Measurements from ENCODE around the gene APC. TPM values are rescaled to one million over a fixed set of nuclear protein-coding genes. Genes with fewer than 3 reads are reported as not detected.

Gene APC
- total RNA-seq, 4 donors from 2014 or later = 70.4 to 91.9 (median 83.1) TPM

- TF ChIP-seq EP300 (IDR thresholded peaks at IDR 0.05) (no peak), CTCF (IDR thresholded peaks at IDR 0.05) (no peak), POLR2A (IDR thresholded peaks at IDR 0.05) (no peak)
- Histone ChIP-seq H3K9me3 (no peaks in the 10 kb centered on the region), H3K27me3 (no peaks in the 10 kb centered on the region), H3K4me1 (no peaks in the 10 kb centered on the region), H3K4me3 (no peak overlapping the region), H3K27ac (no peak overlapping the region), H3K36me3 (peaks cover 0 to 77% (median 0%) of the 10 kb centered on the region in 3 donors)
- WGBS, 2 donors = 55 to 62% methylated on average over 2 of the region's 2 CpGs
- DNase-seq (ENCODE audit: low spot score in 2 of 2) = no peak
Measured at GRCh38 chr5:112795944-112796678, 58.4 kb downstream of the APC start.

GRCh38 chr5:112799661-112800060, 62.0 kb downstream of the APC start:
- TF ChIP-seq CTCF (IDR thresholded peaks at IDR 0.05) = no peak
- TF ChIP-seq POLR2A (IDR thresholded peaks at IDR 0.05) = no peak
- TF ChIP-seq EP300 (IDR thresholded peaks at IDR 0.05) = no peak
- H3K27ac ChIP-seq = no peak overlapping the region
- DNase-seq (ENCODE audit: low spot score in 2 of 2) = no peak
- no peaks in the 10 kb centered on the region for H3K27me3 ChIP-seq
- peaks cover 0 to 75% (median 0%) of the 10 kb centered on the region in 3 donors for H3K36me3 ChIP-seq
- no peak overlapping the region for H3K4me3 ChIP-seq
- H3K9me3 ChIP-seq = no peaks in the 10 kb centered on the region
- WGBS, 2 donors = 85 to 93% methylated on average over 3 of the region's 3 CpGs
- H3K4me1 ChIP-seq = no peaks in the 10 kb centered on the region

GRCh38 chr5:112800891-112801290, 63.2 kb downstream of the APC start:
- Histone ChIP-seq H3K4me3 (no peak overlapping the region), H3K9me3 (no peaks in the 10 kb centered on the region), H3K27me3 (no peaks in the 10 kb centered on the region), H3K4me1 (no peaks in the 10 kb centered on the region), H3K36me3 (peaks cover 0 to 72% (median 0%) of the 10 kb centered on the region in 3 donors), H3K27ac (no peak overlapping the region)
- TF ChIP-seq CTCF (IDR thresholded peaks at IDR 0.05) (no peak), EP300 (IDR thresholded peaks at IDR 0.05) (no peak), POLR2A (IDR thresholded peaks at IDR 0.05) (no peak)
- WGBS, 2 donors = 68 to 70% methylated on average over 6 of the region's 6 CpGs
- no peak for DNase-seq (ENCODE audit: low spot score in 2 of 2)

- no peaks in the 10 kb centered on the region for H3K27me3 ChIP-seq
- TF ChIP-seq POLR2A (IDR thresholded peaks at IDR 0.05) = no peak
- no peak for TF ChIP-seq CTCF (IDR thresholded peaks at IDR 0.05)
- TF ChIP-seq EP300 (IDR thresholded peaks at IDR 0.05) = no peak
- no peaks in the 10 kb centered on the region for H3K9me3 ChIP-seq
- no peak overlapping the region for H3K4me3 ChIP-seq
- H3K4me1 ChIP-seq = no peaks in the 10 kb centered on the region
- WGBS, 2 donors = 93 to 94% methylated on average over 1 of the region's 1 CpG
- DNase-seq (ENCODE audit: low spot score in 2 of 2) = no peak
- H3K27ac ChIP-seq = no peak overlapping the region
- H3K36me3 ChIP-seq = peaks cover 0 to 70% (median 0%) of the 10 kb centered on the region in 3 donors
Measured at GRCh38 chr5:112811023-112811422, 73.3 kb downstream of the APC start.

- 83 to 87% methylated on average over 1 of the region's 1 CpG for WGBS, 2 donors
- no peak for DNase-seq (ENCODE audit: low spot score in 2 of 2)
- H3K27me3 ChIP-seq = no peaks in the 10 kb centered on the region
- peaks cover 0 to 79% (median 0%) of the 10 kb centered on the region in 3 donors for H3K36me3 ChIP-seq
- no peak overlapping the region for H3K27ac ChIP-seq
- no peaks in the 10 kb centered on the region for H3K9me3 ChIP-seq
- no peak overlapping the region for H3K4me3 ChIP-seq
- no peak for TF ChIP-seq CTCF (IDR thresholded peaks at IDR 0.05)
- no peak for TF ChIP-seq POLR2A (IDR thresholded peaks at IDR 0.05)
- no peak for TF ChIP-seq EP300 (IDR thresholded peaks at IDR 0.05)
- no peaks in the 10 kb centered on the region for H3K4me1 ChIP-seq
Measured at GRCh38 chr5:112812549-112812948, 74.9 kb downstream of the APC start.
